ENCODE data around the gene ANK3. TPM values are rescaled to one million over a fixed set of nuclear protein-coding genes. Genes with fewer than 3 reads are reported as not detected.

ANK3 gene
- total RNA-seq, 1 experiment from 2014 or later = 15.3 TPM

GRCh38 chr10:60040014-60040662 is 349.5 kb downstream of the ANK3 start:
- H3K27me3 ChIP-seq (ENCODE audit: insufficient read depth, low read length) = no peaks in the 10 kb centered on the region
- H3K79me2 ChIP-seq (ENCODE audit: insufficient read depth, low read length) = no peaks in the 10 kb centered on the region
- no peaks in the 10 kb centered on the region for H3K36me3 ChIP-seq (ENCODE audit: control insufficient read depth in 1 of 2, insufficient read depth in 2 of 2, low read length in 2 of 2)
- DNase-seq (ENCODE audit: low read depth, low spot score) = no peak
- H3K27ac ChIP-seq (ENCODE audit: low read depth, low read length) = no peak overlapping the region
- no peaks in the 10 kb centered on the region for H3K9me3 ChIP-seq (ENCODE audit: control insufficient read depth in 1 of 2, insufficient read depth in 1 of 2, low read depth in 1 of 2, low read length in 2 of 2)
- RAD21 ChIA-PET (ENCODE audit: low non-redundant PET in 1 of 2, low total read pairs in 2 of 2, uncharacterized antibody in 2 of 2, unreplicated experiment in 2 of 2) = no interaction called here
- no peak overlapping the region for H3K4me2 ChIP-seq (ENCODE audit: low read length)
- CTCF ChIA-PET = no interaction called here
- H3K9ac ChIP-seq (ENCODE audit: low read length) = no peak overlapping the region
- no peak overlapping the region for H2AFZ ChIP-seq (ENCODE audit: low read depth, low read length, poor library complexity, severe bottlenecking)
- no peak for ATAC-seq
- H3K9me2 ChIP-seq (ENCODE audit: insufficient read depth) = no peaks in the 10 kb centered on the region
- intact Hi-C loops (cut with micrococcal nuclease) = no loop called here
- TF ChIP-seq POLR2A (IDR thresholded peaks at IDR 0.05; ENCODE audit: borderline replicate concordance, extremely low read depth, insufficient read depth, insufficient read length) (no peak), SP1 (IDR thresholded peaks at IDR 0.05; ENCODE audit: low read depth) (no peak), EZH2 (IDR thresholded peaks at IDR 0.05) (no peak), YY1 (IDR thresholded peaks at IDR 0.05; ENCODE audit: extremely low read depth, insufficient replicate concordance, low read depth, low read length) (no peak), CEBPB (IDR thresholded peaks at IDR 0.05; ENCODE audit: low read depth) (no peak), FOSL1 (IDR thresholded peaks at IDR 0.05; ENCODE audit: low read depth) (no peak), MAX (IDR thresholded peaks at IDR 0.05) (no peak), TCF7L2 (IDR thresholded peaks at IDR 0.05; ENCODE audit: borderline replicate concordance, extremely low read depth, insufficient read depth, insufficient read length) (no peak), ELF1 (IDR thresholded peaks at IDR 0.05; ENCODE audit: borderline replicate concordance, low read depth) (no peak)
- TF ChIP-seq, protein P1, sequence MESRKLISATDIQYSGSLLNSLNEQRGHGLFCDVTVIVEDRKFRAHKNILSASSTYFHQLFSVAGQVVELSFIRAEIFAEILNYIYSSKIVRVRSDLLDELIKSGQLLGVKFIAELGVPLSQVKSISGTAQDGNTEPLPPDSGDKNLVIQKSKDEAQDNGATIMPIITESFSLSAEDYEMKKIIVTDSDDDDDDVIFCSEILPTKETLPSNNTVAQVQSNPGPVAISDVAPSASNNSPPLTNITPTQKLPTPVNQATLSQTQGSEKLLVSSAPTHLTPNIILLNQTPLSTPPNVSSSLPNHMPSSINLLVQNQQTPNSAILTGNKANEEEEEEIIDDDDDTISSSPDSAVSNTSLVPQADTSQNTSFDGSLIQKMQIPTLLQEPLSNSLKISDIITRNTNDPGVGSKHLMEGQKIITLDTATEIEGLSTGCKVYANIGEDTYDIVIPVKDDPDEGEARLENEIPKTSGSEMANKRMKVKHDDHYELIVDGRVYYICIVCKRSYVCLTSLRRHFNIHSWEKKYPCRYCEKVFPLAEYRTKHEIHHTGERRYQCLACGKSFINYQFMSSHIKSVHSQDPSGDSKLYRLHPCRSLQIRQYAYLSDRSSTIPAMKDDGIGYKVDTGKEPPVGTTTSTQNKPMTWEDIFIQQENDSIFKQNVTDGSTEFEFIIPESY (IDR thresholded peaks at IDR 0.05; ENCODE audit: extremely low read depth, insufficient replicate concordance, low read length) = no peak
- H3K4me3 ChIP-seq (replicated peaks in 1 of 2; ENCODE audit: low read depth in 1 of 2, low read length in 2 of 2) = no peak overlapping the region
- H4K20me1 ChIP-seq (ENCODE audit: insufficient read depth) = no peaks in the 10 kb centered on the region
- no peaks in the 10 kb centered on the region for H3K4me1 ChIP-seq (ENCODE audit: control insufficient read depth in 1 of 2, insufficient read depth in 2 of 2, low read length in 2 of 2)
- POLR2A ChIA-PET = no interaction called here
- no TSS peak for BruUV-seq (replicated peaks)
